H1 (cell line): ENCODE data around the gene CAMTA1. TPM values are rescaled to one million over a fixed set of nuclear protein-coding genes. Genes with fewer than 3 reads are reported as not detected.

ENCODE experiments used
- CTCF ChIA-PET: fragments of 300-600 bp; sonication (Branson Sonifier 250); formaldehyde crosslinking; loops from one replicate; lab custom pipeline; 2021; ENCODE audit not compliant: partially characterized antibody; lab: Charles Lee
- POLR2A ChIA-PET: fragments of 300-600 bp; sonication (Branson Sonifier 250); formaldehyde crosslinking; loops from one replicate; lab custom pipeline; 2021; ENCODE audit warnings: inconsistent platforms; ENCODE audit not compliant: partially characterized antibody; lab: Charles Lee
- DNase-seq, 2 experiments: peaks; one replicate each; pipeline versions ENCODE4 v3.0.0 to v3.0.0-alpha.2; 2010 to 2022; ENCODE audit warnings: low spot score in 2 of 2, low read depth in 1 of 2, mixed read lengths in 1 of 2
- FAIRE-seq: peaks from 2 replicates; lab custom pipeline; 2011; peaks lifted over from hg19 to GRCh38; lab: Jason Lieb, UNC
- H2AFZ ChIP-seq: 2 replicates; pipeline ENCODE4 v1.8.1; 2012; ENCODE audit warnings: low read length, inconsistent platforms
- H2AK5ac ChIP-seq: 2 replicates; pipeline ENCODE4 v1.6.1; 2013; ENCODE audit warnings: low read depth, low read length
- H2BK120ac ChIP-seq: replicated peaks from 2 replicates; pipeline ENCODE3; 2013; ENCODE audit warnings: low read depth, low read length, inconsistent platforms
- H2BK12ac ChIP-seq: 2 replicates; pipeline ENCODE4 v1.6.1; 2013; ENCODE audit warnings: low read depth, low read length
- H2BK15ac ChIP-seq: 2 replicates; pipeline ENCODE4 v1.6.1; 2013; ENCODE audit warnings: low read length
- H2BK20ac ChIP-seq: 2 replicates; pipeline ENCODE4 v1.6.1; 2013; ENCODE audit warnings: low read length
- H2BK5ac ChIP-seq: 2 replicates; pipeline ENCODE4 v1.6.1; 2013; ENCODE audit warnings: low read depth, low read length
- H3K14ac ChIP-seq: 2 replicates; pipeline ENCODE4 v1.6.1; 2013; ENCODE audit warnings: inconsistent platforms; ENCODE audit not compliant: insufficient read length
- H3K18ac ChIP-seq: 2 replicates; pipeline ENCODE4 v1.6.1; 2013; ENCODE audit warnings: low read length; ENCODE audit errors: extremely low read depth
- H3K23ac ChIP-seq: 2 replicates; pipeline ENCODE4 v1.6.1; 2013; ENCODE audit warnings: inconsistent platforms; ENCODE audit not compliant: insufficient read length
- H3K23me2 ChIP-seq: 2 replicates; pipeline ENCODE4 v1.6.1; 2013; ENCODE audit warnings: low read depth, low read length
- H3K27ac ChIP-seq: 2 replicates; pipeline ENCODE4 v1.6.1; 2011; ENCODE audit warnings: low read depth, low read length, inconsistent platforms
- H3K27me3 ChIP-seq, 4 experiments: replicated peaks in 1 of 4; 1 replicate in 1 of 4; 2 replicates in 3 of 4; pipeline versions ENCODE4 v1.6.1 to v1.8.1; 2011 to 2013; ENCODE audit warnings: low read length in 3 of 4, mild to moderate bottlenecking in 3 of 4, inconsistent platforms in 2 of 4, mixed read lengths in 2 of 4, moderate library complexity in 1 of 4; ENCODE audit not compliant: control insufficient read depth in 3 of 4, insufficient read depth in 3 of 4; ENCODE audit errors: extremely low read depth in 1 of 4
- H3K36me3 ChIP-seq, 4 experiments: 2 replicates each; pipeline versions ENCODE4 v1.6.1 to v1.8.1; 2011 to 2013; ENCODE audit warnings: mild to moderate bottlenecking in 4 of 4, low read length in 3 of 4, moderate library complexity in 2 of 4, control low read depth in 1 of 4, inconsistent platforms in 1 of 4; ENCODE audit not compliant: insufficient read depth in 4 of 4, control insufficient read depth in 2 of 4
- H3K4ac ChIP-seq: replicated peaks from 2 replicates; pipeline ENCODE3; 2013; ENCODE audit warnings: low read length, low read depth, mixed read lengths, inconsistent platforms; ENCODE audit not compliant: insufficient read length
- H3K4me1 ChIP-seq, 4 experiments: replicated peaks in 1 of 4; 1 replicate in 1 of 4; 2 replicates in 3 of 4; pipeline versions ENCODE4 v1.6.1 to v1.8.1; 2011 to 2013; ENCODE audit warnings: low read length in 3 of 4, inconsistent platforms in 2 of 4, mixed read lengths in 1 of 4; ENCODE audit not compliant: insufficient read depth in 4 of 4, control insufficient read depth in 3 of 4
- H3K4me2 ChIP-seq, 2 experiments: 2 replicates each; pipeline versions ENCODE4 v1.6.1 to v1.8.1; 2011 to 2013; ENCODE audit warnings: low read depth in 2 of 2, low read length in 2 of 2, control low read depth in 1 of 2, inconsistent platforms in 1 of 2, mild to moderate bottlenecking in 1 of 2; ENCODE audit not compliant: insufficient read depth in 1 of 2
- H3K4me3 ChIP-seq, 4 experiments: fragments of 200-600, 300-600 bp in 1 of 4; sonication (generic), shearing (Covaris generic), sonication (Bioruptor Twin) in 1 of 4; 2 replicates each; pipeline versions ENCODE4 v1.5.1 to v1.8.1; 2011 to 2016; ENCODE audit warnings: low read length in 4 of 4, low read depth in 3 of 4, control low read depth in 2 of 4, inconsistent platforms in 2 of 4, mild to moderate bottlenecking in 2 of 4, mixed read lengths in 1 of 4, moderate library complexity in 1 of 4; ENCODE audit not compliant: insufficient read depth in 2 of 4; ENCODE audit errors: extremely low read depth in 1 of 4
- H3K56ac ChIP-seq: replicated peaks from 2 replicates; pipeline ENCODE3; 2013; ENCODE audit warnings: low read depth, mild to moderate bottlenecking, mixed read lengths, low read length, inconsistent platforms; ENCODE audit not compliant: insufficient read length
- H3K79me1 ChIP-seq: 2 replicates; pipeline ENCODE4 v1.6.1; 2013; ENCODE audit warnings: low read depth, low read length, control low read depth
- H3K79me2 ChIP-seq, 2 experiments: 2 replicates each; pipeline versions ENCODE4 v1.6.1 to v1.8.1; 2012 to 2013; ENCODE audit warnings: low read length in 2 of 2, mild to moderate bottlenecking in 2 of 2, inconsistent platforms in 1 of 2; ENCODE audit not compliant: insufficient read depth in 2 of 2, control insufficient read depth in 1 of 2
- H3K9ac ChIP-seq, 4 experiments: replicated peaks in 1 of 4; 1 replicate in 1 of 4; 2 replicates in 3 of 4; pipeline versions ENCODE4 v1.6.1 to v1.8.1; 2011 to 2013; ENCODE audit warnings: low read depth in 3 of 4, low read length in 3 of 4, control low read depth in 2 of 4, mild to moderate bottlenecking in 2 of 4, moderate library complexity in 2 of 4, inconsistent platforms in 1 of 4; ENCODE audit errors: extremely low read depth in 1 of 4
- H3K9me3 ChIP-seq, 2 experiments: 2 replicates each; pipeline versions ENCODE4 v1.6.1 to v1.8.1; 2012 to 2013; ENCODE audit warnings: mild to moderate bottlenecking in 2 of 2, moderate library complexity in 2 of 2, control low read depth in 1 of 2, inconsistent platforms in 1 of 2, low read depth in 1 of 2, low read length in 1 of 2, mixed read lengths in 1 of 2; ENCODE audit not compliant: insufficient read depth in 2 of 2
- H4K20me1 ChIP-seq, 2 experiments: replicated peaks in 1 of 2; 2 replicates each; pipeline versions ENCODE3 to v1.8.1; 2011 to 2013; ENCODE audit warnings: inconsistent platforms in 2 of 2, low read length in 2 of 2, mild to moderate bottlenecking in 1 of 2; ENCODE audit not compliant: insufficient read depth in 2 of 2, control insufficient read depth in 1 of 2
- H4K5ac ChIP-seq: 2 replicates; pipeline ENCODE4 v1.6.1; 2013; ENCODE audit warnings: low read length, low read depth, mixed read lengths, inconsistent platforms; ENCODE audit not compliant: insufficient read length
- H4K8ac ChIP-seq: 2 replicates; pipeline ENCODE4 v1.8.0; 2013; ENCODE audit warnings: mild to moderate bottlenecking, moderate library complexity, low read length, inconsistent platforms; ENCODE audit not compliant: insufficient read depth; ENCODE audit errors: extremely low read depth
- H4K91ac ChIP-seq: replicated peaks from 2 replicates; pipeline ENCODE3; 2013; ENCODE audit warnings: low read length, mixed read lengths, inconsistent platforms; ENCODE audit not compliant: insufficient read length
- CTBP2 ChIP-seq: IDR thresholded peaks from 2 replicates; pipeline ENCODE4 v1.7.0; 2011; ENCODE audit warnings: borderline replicate concordance, mild to moderate bottlenecking, moderate library complexity, mixed read lengths, low read length; ENCODE audit not compliant: insufficient read depth, insufficient read length
- EP300 ChIP-seq, 2 experiments: IDR thresholded peaks; 1 replicate in 1 of 2; 2 replicates in 1 of 2; pipeline ENCODE4 v1.6.1; 2011 to 2012; ENCODE audit warnings: low read depth in 2 of 2, low read length in 2 of 2, mild to moderate bottlenecking in 2 of 2, borderline replicate concordance in 1 of 2, inconsistent platforms in 1 of 2, moderate library complexity in 1 of 2
- POLR2A ChIP-seq, 2 experiments: IDR thresholded peaks; 1 replicate in 1 of 2; 2 replicates in 1 of 2; pipeline ENCODE4 v1.6.1; 2011; ENCODE audit warnings: low read depth in 2 of 2, low read length in 2 of 2, mild to moderate bottlenecking in 2 of 2; ENCODE audit errors: control extremely low read depth in 1 of 2
- RFX5 ChIP-seq: IDR thresholded peaks from 2 replicates; pipeline ENCODE4 v1.6.1; 2011; ENCODE audit warnings: low read depth, low read length, improper control_type of control experiment, borderline replicate concordance
- RXRA ChIP-seq: IDR thresholded peaks from 2 replicates; pipeline ENCODE4 v1.6.1; 2011; ENCODE audit warnings: low read depth, mild to moderate bottlenecking, low read length, moderate library complexity; ENCODE audit not compliant: insufficient read depth
- WGBS, 2 experiments: shearing (Covaris generic) in 1 of 2; methylation state at CpG; one replicate each; pipeline versions ENCODE4 v1.1.6 to v1.1.7; 2013 to 2015; ENCODE audit warnings: low lambda C conversion rate in 2 of 2, mixed read lengths in 2 of 2, inconsistent platforms in 1 of 2, low coverage in 1 of 2, missing lambda C conversion rate in 1 of 2; ENCODE audit not compliant: insufficient replicate concordance in 2 of 2, insufficient coverage in 1 of 2, insufficient read length in 1 of 2; ENCODE audit errors: extremely low coverage in 1 of 2, missing lambda C conversion rate in 1 of 2; 5-methylcytosine and 5-hydroxymethylcytosine counted together
- polyA plus RNA-seq, 7 experiments: library from polyadenylated mRNA; depleted of rRNA in 3 of 7; stranded (reverse) in 5 of 7; unstranded in 2 of 7; fragments of >200 nt in 5 of 7; fragments of 200-250 nt in 2 of 7; gene quantifications; 1 replicate in 5 of 7; 2 replicates in 1 of 7; 4 replicates in 1 of 7; pipeline versions ENCODE4 v1.2.1 to v1.2.3, GENCODE V29; 2011 to 2013; ENCODE audit warnings: missing spikeins in 2 of 7, mixed read lengths in 2 of 7
- total RNA-seq: library from RNA; stranded (reverse); fragmentation: NEBNext Ultra II Directional; extraction: Animal tissue kit (Norgen Biotek cat#: 25700); gene quantifications from 2 replicates; pipeline ENCODE4 v1.2.1, GENCODE V29; 2021

Gene CAMTA1
- total and polyA plus RNA-seq, 2 of the 8 experiments (the other 6 are each of a cell fraction or from before 2014, with no cell fraction given) = 65.0 to 119 TPM

DNA sequence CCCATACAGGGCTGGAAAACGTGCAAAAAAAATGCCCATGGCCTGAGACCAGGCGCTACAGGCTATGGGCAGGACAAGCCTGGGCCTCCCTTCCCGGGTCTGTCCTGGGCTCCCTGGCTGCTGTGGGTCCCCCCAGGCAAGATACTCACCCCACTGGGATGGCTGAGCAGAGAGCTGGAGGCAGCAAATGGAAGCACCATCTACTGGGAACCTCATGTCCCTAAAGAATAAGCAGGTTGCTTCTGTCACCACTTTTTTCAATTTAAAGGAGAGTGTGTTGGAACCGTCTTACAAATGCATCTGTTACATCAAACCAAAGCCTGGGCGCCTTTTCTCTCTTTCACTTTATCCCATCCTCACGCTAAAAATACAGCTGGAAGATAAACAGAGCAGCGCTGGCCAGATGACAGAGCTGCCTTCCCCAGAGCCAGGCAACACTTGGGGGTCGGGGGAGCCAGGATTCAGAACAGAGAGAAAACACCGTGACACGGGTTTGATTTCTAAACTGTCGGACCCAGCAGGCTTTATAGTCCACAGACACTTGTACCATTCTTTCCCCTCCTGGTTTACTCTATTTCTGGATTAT, 723.8 kb downstream of the CAMTA1 start:
- FAIRE-seq = no peak

More for the DNA sequence above, 723.8 kb downstream of the CAMTA1 start:
- H3K9ac ChIP-seq = no peak overlapping the region
- H3K23ac ChIP-seq = no peak overlapping the region
- TF ChIP-seq RXRA = no peak
- no peak for TF ChIP-seq CTBP2
- no peak for TF ChIP-seq POLR2A (IDR thresholded peaks at IDR 0.05; ENCODE audit: control extremely low read depth in 1 of 2, low read depth in 2 of 2, low read length in 2 of 2)
- no peak for TF ChIP-seq RFX5
- no peak for TF ChIP-seq EP300 (IDR thresholded peaks at IDR 0.05; ENCODE audit: borderline replicate concordance in 1 of 2, low read depth in 2 of 2, low read length in 2 of 2)
- TF ChIP-seq, all 59 proteins: peak for 0
- no peak overlapping the region for H4K5ac ChIP-seq
- H4K8ac ChIP-seq = no peak overlapping the region; the same call in 1 of the 2 replicates
- CTCF ChIA-PET = interaction anchor here (1.3 kb wide), 1 partner anchor 158 kb away, joined by 6 read pairs; no protein-coding TSS in a partner anchor
- H3K18ac ChIP-seq = no peak overlapping the region
- no peaks in the 10 kb centered on the region for H3K9me3 ChIP-seq
- H2AFZ ChIP-seq = no peak overlapping the region
- H3K23me2 ChIP-seq = peaks cover 8% of the 10 kb centered on the region; the same call in 1 of the 2 replicates
- 92% methylated on average over 10 of the region's 11 CpGs; no CpG with 5 or more reads in 1 of the 2 experiments for WGBS, 2 experiments
- H3K56ac ChIP-seq = no peak overlapping the region
- no peak overlapping the region for H3K4me3 ChIP-seq
- no peaks in the 10 kb centered on the region for H3K79me2 ChIP-seq
- H2AK5ac ChIP-seq = no peak overlapping the region
- peaks cover 0 to 4% (median 0%) of the 10 kb centered on the region in 4 experiments; a peak in 1 of 7 replicates for H3K4me1 ChIP-seq
- H3K14ac ChIP-seq = no peak overlapping the region
- H2BK15ac ChIP-seq = no peak overlapping the region
- no peak overlapping the region for H3K27ac ChIP-seq
- POLR2A ChIA-PET = interaction anchor here (0.8 to 1.3 kb wide), 2 partner anchors 9 to 44 kb away, joined by 3 read pairs; no protein-coding TSS in a partner anchor
- H2BK12ac ChIP-seq = 0 out of 2 replicates have a peak overlapping the region, but pooled peaks have one; percentile 29
- DNase-seq = no peak
- no peaks in the 10 kb centered on the region for H3K36me3 ChIP-seq
- no peaks in the 10 kb centered on the region for H3K79me1 ChIP-seq
- no peak overlapping the region for H3K4ac ChIP-seq
- no peak overlapping the region for H2BK120ac ChIP-seq
- no peak overlapping the region for H3K4me2 ChIP-seq
- no peaks in the 10 kb centered on the region for H3K27me3 ChIP-seq
- H2BK5ac ChIP-seq = no peak overlapping the region
- H4K91ac ChIP-seq = no peak overlapping the region
- no peak overlapping the region for H2BK20ac ChIP-seq
- peaks cover 0 to 1% of the 10 kb centered on the region in 2 experiments for H4K20me1 ChIP-seq
